ENCODE results near the gene HAVCR2.

- no peak for TF ChIP-seq EZH2 (IDR thresholded peaks at IDR 0.05; ENCODE audit: borderline replicate concordance, low read length)
- no peak for TF ChIP-seq CTCF (conservative IDR thresholded peaks at IDR 0.05 in 1 of 2, IDR thresholded peaks at IDR 0.05 in 1 of 2; ENCODE audit: extremely low read depth in 1 of 2, insufficient read depth in 1 of 2, low read depth in 1 of 2, low read length in 2 of 2)
Observed at GRCh38 chr5:157100140-157100679, 8.6 kb downstream of the HAVCR2 start.

All from mammary epithelial cell (primary cell).